BLaER1 (cell line): ENCODE data around the gene PCDHA6.
"Not testable (repeated sequence)": the region's sequence is repeated elsewhere in the genome, so short reads cannot be mapped to it uniquely, and the experiment has no call there.

ENCODE experiments used
- H3K27ac ChIP-seq: shearing (Covaris generic); formaldehyde crosslinking; 2 replicates; pipeline ENCODE4 v1.8.1; 2022
- H3K27me3 ChIP-seq: shearing (Covaris generic); formaldehyde crosslinking; 2 replicates; pipeline ENCODE4 v1.8.1; 2022
- H3K36me3 ChIP-seq: shearing (Covaris generic); formaldehyde crosslinking; 2 replicates; pipeline ENCODE4 v1.8.1; 2022
- H3K4me1 ChIP-seq: shearing (Covaris generic); formaldehyde crosslinking; 2 replicates; pipeline ENCODE4 v1.8.1; 2022
- H3K4me2 ChIP-seq: shearing (Covaris generic); formaldehyde crosslinking; 2 replicates; pipeline ENCODE4 v1.8.1; 2022
- H3K4me3 ChIP-seq: shearing (Covaris generic); formaldehyde crosslinking; 2 replicates; pipeline ENCODE4 v1.8.1; 2022
- H3K9ac ChIP-seq: shearing (Covaris generic); formaldehyde crosslinking; 2 replicates; pipeline ENCODE4 v1.8.1; 2022
- H3K9me3 ChIP-seq: shearing (Covaris generic); formaldehyde crosslinking; 2 replicates; pipeline ENCODE4 v1.8.1; 2022
- H4K20me1 ChIP-seq: shearing (Covaris generic); formaldehyde crosslinking; 2 replicates; pipeline ENCODE4 v1.8.1; 2022
- Cebpa-rat ChIP-seq: shearing (Covaris generic); IDR thresholded peaks from 2 replicates; pipeline ENCODE4 v1.8.1; 2022

Gene PCDHA6

DNA sequence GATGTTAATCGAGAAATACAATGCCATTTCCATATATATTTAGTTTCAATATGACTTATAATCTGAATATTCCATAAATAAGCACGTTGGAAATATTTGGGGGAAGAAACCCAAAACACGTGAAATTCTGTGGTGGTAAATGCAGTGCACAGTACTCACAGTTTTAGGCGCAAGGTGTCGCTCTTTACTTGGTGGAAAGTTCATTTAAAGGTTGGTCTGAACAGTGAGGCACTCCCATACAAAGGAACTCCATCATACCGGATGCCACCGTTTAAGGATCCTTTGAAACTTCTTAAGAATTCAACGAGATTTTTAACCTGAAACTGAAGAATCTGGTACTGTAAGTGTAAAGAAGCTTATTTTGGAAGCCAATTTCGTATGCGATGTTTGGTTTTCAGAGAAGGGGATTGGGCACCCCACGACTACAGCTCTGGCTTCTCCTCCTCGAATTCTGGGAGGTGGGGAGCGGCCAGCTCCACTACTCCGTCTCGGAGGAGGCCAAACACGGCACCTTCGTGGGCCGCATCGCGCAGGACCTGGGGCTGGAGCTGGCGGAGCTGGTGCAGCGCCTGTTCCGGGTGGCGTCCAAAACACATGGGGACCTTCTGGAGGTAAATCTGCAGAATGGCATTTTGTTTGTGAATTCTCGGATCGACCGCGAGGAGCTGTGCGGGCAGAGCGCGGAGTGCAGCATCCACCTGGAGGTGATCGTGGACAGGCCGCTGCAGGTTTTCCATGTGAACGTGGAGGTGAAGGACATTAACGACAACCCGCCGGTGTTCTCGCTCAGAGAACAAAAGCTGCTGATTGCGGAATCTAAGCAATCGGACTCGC is 41.2 kb downstream of the PCDHA6 start, which contains the start of gene PCDHA11:
Gene PCDHA11 (plus strand): TSS at position 237 of the 834 bp plus-strand sequence. CDS start 147 bp downstream, at position 384.
- H3K4me2 ChIP-seq = no peak within 1 kb of the TSS
- no peaks in the 10 kb centered on the region for H4K20me1 ChIP-seq
- H3K9ac ChIP-seq = no peak within 1 kb of the TSS
- H3K27me3 ChIP-seq = no peaks in the 10 kb centered on the region
- TF ChIP-seq Cebpa-rat = no peak
- H3K27ac ChIP-seq = no peak within 1 kb of the TSS
- no peaks in the 10 kb centered on the region for H3K4me1 ChIP-seq
- no peaks in the 10 kb centered on the region for H3K36me3 ChIP-seq
- H3K4me3 ChIP-seq = no peak within 1 kb of the TSS
- H3K9me3 ChIP-seq = peaks cover 29% of the 10 kb centered on the region

DNA sequence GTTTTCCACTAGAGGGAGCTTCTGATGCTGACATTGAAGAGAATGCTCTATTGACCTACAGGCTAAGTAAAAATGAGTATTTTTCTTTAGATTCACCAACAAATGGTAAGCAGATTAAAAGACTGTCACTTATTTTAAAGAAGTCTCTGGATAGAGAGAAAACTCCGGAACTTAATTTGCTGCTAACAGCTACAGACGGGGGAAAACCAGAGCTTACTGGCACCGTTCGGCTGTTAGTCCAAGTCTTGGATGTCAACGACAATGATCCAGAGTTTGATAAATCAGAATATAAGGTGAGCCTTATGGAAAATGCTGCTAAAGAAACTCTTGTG is 41.8 kb downstream of the PCDHA6 start:
- Histone ChIP-seq H4K20me1 (no peaks in the 10 kb centered on the region), H3K4me3 (no peak overlapping the region), H3K4me2 (no peak overlapping the region), H3K27me3 (no peaks in the 10 kb centered on the region), H3K4me1 (no peaks in the 10 kb centered on the region), H3K27ac (no peak overlapping the region), H3K36me3 (no peaks in the 10 kb centered on the region), H3K9me3 (peaks cover 29% of the 10 kb centered on the region), H3K9ac (no peak overlapping the region)
- no peak for TF ChIP-seq Cebpa-rat

DNA sequence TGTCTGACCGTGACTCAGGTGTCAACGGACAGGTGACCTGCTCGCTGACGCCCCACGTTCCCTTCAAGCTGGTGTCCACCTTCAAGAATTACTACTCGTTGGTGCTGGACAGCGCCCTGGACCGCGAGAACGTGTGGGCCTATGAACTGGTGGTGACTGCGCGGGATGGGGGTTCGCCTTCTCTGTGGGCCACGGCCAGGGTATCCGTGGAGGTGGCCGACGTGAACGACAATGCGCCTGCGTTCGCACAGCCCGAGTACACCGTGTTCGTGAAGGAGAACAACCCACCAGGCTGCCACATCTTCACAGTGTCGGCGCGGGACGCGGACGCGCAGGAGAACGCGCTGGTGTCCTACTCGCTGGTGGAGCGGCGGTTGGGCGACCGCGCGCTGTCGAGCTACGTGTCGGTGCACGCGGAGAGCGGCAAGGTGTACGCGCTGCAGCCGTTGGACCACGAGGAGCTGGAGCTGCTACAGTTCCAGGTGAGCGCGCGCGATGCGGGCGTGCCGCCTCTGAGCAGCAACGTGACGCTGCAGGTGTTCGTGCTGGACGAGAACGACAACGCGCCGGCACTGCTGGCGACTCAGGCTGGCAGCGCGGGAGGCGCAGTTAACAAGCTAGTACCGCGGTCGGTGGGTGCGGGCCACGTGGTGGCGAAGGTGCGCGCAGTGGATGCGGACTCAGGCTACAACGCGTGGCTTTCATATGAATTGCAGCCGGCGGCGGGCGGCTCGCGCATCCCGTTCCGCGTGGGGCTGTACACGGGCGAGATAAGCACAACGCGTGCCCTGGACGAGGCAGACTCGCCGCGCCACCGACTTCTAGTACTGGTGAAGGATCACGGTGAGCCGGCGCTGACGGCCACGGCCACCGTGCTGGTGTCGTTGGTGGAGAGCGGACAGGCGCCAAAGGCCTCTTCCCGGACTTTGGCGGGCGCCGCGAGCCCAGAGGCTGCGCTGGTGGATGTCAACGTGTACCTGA is 42.8 kb downstream of the PCDHA6 start:
- Histone ChIP-seq H3K9ac (no peak overlapping the region), H3K27me3 (no peaks in the 10 kb centered on the region), H4K20me1 (no peaks in the 10 kb centered on the region), H3K27ac (no peak overlapping the region), H3K9me3 (peaks cover 34% of the 10 kb centered on the region), H3K36me3 (no peaks in the 10 kb centered on the region), H3K4me2 (no peak overlapping the region), H3K4me1 (no peaks in the 10 kb centered on the region), H3K4me3 (no peak overlapping the region)
- no peak for TF ChIP-seq Cebpa-rat

DNA sequence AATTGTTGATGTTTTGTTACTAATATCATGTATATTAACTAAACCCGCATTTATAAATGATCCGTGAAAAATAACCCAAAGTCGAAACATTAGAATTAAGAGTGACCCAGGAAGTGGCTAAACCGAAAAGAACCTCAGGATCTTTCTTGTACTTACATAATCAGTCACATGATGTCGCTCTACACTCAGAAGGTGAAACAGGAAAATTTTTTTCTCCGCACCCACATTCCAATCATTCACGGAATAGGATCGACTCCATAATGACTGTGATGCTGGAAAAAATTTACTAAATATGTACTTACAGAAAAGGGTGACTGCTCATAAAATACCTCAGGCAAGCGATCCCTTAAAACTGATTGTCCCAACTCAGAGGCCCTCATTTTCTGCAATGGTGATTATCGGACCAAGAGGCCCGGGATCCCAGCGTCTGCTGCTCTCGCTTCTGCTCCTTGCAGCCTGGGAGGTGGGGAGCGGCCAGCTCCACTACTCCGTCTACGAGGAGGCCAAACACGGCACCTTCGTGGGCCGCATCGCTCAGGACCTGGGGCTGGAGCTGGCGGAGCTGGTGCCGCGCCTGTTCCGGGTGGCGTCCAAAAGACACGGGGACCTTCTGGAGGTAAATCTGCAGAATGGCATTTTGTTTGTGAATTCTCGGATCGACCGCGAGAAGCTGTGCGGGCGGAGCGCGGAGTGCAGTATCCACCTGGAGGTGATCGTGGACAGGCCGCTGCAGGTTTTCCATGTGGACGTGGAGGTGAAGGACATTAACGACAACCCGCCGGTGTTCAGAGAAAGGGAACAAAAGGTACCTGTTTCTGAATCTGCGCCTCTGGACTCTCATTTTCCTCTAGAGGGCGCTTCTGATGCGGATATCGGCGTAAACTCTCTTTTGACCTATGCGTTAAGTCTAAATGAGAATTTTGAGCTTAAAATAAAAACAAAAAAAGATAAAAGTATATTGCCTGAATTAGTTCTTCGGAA is 47.6 kb downstream of the PCDHA6 start, which contains the start of gene PCDHA12:
Gene PCDHA12 (plus strand): TSS at position 224 of the 981 bp plus-strand sequence. CDS start 165 bp downstream, at position 389.
- no peaks in the 10 kb centered on the region for H4K20me1 ChIP-seq
- H3K4me1 ChIP-seq = no peaks in the 10 kb centered on the region
- peaks cover 40% of the 10 kb centered on the region for H3K9me3 ChIP-seq
- no peak for TF ChIP-seq Cebpa-rat
- H3K27ac ChIP-seq = no peak within 1 kb of the TSS
- H3K36me3 ChIP-seq = no peaks in the 10 kb centered on the region
- no peak within 1 kb of the TSS for H3K4me3 ChIP-seq
- no peaks in the 10 kb centered on the region for H3K27me3 ChIP-seq
- H3K9ac ChIP-seq = no peak within 1 kb of the TSS
- H3K4me2 ChIP-seq = no peak within 1 kb of the TSS

DNA sequence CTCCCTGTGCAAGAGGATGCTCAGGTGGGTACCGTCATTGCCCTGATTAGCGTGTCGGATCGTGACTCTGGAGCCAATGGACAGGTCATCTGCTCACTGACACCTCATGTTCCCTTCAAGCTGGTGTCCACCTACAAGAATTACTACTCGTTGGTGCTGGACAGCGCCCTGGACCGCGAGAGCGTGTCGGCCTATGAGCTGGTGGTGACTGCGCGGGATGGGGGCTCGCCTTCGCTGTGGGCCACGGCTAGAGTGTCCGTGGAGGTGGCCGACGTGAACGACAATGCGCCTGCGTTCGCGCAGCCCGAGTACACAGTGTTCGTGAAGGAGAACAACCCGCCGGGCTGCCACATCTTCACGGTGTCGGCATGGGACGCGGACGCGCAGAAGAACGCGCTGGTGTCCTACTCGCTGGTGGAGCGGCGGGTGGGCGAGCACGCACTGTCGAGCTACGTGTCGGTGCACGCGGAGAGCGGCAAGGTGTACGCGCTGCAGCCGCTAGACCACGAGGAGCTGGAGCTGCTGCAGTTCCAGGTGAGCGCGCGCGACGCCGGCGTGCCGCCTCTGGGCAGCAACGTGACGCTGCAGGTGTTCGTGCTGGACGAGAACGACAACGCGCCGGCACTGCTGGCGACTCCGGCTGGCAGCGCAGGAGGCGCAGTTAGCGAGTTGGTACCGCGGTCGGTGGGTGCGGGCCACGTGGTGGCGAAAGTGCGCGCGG is 48.9 kb downstream of the PCDHA6 start:
- not testable (repeated sequence) for H3K27me3 ChIP-seq, H3K4me3 ChIP-seq, H3K4me1 ChIP-seq, H3K4me2 ChIP-seq, H3K36me3 ChIP-seq, H4K20me1 ChIP-seq, H3K27ac ChIP-seq, H3K9ac ChIP-seq
- H3K9me3 ChIP-seq = peaks cover 31% of the 10 kb centered on the region

DNA sequence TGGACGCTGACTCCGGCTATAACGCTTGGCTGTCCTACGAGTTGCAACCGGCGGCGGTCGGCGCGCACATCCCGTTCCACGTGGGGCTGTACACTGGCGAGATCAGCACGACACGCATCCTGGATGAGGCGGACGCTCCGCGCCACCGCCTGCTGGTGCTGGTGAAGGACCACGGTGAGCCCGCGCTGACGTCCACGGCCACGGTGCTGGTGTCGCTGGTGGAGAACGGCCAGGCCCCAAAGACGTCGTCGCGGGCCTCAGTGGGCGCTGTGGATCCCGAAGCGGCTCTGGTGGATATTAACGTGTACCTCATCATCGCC is 49.5 kb downstream of the PCDHA6 start:
- no peaks in the 10 kb centered on the region for H4K20me1 ChIP-seq
- H3K27ac ChIP-seq = no peak overlapping the region
- TF ChIP-seq Cebpa-rat = no peak
- H3K9ac ChIP-seq = no peak overlapping the region
- no peak overlapping the region for H3K4me3 ChIP-seq
- peaks cover 33% of the 10 kb centered on the region for H3K9me3 ChIP-seq
- H3K4me1 ChIP-seq = no peaks in the 10 kb centered on the region
- no peaks in the 10 kb centered on the region for H3K36me3 ChIP-seq
- no peak overlapping the region for H3K4me2 ChIP-seq
- no peaks in the 10 kb centered on the region for H3K27me3 ChIP-seq
